Stimulated activated CD4-positive, alpha-beta T cell treated with anti-CD3 and anti-CD28 coated beads, Interleukin-2, amount 100 ng/mL, for 24 hours (primary cell): ENCODE data around the gene ABHD8.

Experiments used
- DNase-seq, 2 donors: peaks; one replicate each; pipeline ENCODE4 v3.0.0-alpha.2; 2020

Gene ABHD8

DNA sequence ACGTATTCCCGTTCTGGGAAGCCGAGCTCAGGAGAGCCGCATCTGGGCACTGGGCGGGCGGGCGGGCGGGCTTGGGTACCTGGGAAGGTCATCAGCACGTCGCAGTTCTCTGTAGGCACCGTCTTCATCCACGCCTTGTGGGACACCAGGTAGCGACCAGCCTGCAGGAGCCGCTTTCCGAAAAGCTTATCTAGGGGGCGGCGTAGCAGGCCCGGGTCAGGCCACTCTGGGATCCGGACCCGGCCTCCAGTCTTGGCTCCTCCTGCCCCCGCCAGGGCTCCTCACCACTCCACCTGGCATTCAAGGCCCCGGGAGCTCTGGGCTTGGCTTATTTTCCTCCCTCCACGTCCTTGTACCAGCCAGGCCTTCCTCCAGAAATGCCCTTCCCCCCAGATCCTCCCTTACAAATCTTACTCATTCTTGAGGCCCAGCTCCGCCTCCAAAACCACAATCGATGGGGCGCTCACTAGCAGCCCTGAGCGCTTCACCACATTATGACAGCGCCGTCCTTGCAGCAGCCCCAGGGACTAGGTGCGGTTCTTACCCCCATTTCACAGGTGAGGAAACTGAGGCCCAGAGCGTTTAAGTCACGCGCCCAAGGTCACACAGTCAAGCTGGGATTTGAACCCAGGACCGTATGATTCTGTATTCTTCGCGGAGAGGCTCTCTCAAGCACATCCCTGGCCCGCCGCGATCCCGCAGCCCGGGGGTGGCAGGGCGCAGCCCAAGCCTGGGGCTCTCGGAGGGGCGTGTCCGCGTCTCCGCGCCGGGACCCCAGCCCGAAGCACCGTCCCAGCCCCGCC lies 30.6 kb upstream of the ABHD8 start:
- DNase-seq = peak; percentile 79 to 81

DNA sequence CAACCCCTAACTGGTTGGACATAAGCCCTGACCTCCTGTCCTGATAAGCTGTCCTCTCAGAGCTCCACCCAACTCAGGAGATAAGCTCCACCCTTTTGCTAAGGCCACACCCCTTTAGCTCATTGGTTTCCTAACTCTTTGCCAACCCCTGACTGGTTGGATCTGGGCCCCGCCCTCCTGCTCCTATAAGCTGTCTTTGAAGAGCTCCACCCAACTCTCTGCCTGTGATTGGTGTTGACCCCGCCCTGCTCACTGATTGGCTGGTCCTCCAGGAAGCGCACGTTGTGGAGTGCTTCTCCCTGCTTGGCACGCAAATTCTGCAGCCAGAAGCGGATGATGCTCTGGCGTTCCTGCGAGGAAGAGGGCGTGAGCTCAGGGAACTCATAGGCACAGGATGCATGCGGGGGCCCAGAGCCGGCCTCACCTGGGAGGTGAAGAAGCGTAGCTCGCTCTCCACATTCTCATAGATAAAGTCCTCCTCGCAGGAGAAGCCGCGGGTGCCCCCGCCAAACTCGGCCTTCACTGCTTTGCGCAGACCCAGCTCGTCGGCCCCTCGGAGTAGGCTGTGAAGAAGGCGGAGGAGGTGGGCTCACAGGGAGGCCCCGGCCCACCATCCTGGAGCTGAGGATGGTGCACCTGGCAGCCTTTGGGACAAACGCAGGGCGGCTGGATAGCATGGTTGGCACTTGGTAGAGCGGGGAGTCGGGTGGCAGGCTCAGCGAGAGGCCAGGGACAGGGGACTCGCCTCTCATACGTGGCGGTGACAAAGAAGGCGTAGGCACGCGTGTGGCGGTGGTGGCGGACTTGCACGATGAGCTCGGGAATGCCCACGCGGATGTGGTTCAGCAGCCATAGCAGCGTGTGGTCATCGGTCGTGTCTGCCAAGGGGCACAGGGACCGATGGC lies 29.7 kb upstream of the ABHD8 start:
- peak; percentile 35 to 42 for DNase-seq

DNA sequence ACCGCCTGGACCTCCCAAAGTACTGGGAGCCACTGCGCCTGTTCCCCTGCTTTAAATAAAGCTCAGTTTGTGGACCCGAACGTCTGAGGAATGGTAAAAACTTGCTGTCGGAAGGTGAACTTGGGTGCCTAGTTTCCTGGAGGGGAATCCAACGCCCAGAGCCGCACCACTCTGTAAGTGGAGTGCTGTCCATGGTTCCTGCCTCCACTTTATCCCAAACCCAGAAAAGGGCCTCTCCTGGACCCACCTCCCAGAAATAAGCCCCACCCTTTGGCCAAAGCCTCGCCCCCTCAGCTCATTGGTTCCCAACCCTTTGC lies 29.1 kb upstream of the ABHD8 start:
- no peak for DNase-seq

DNA sequence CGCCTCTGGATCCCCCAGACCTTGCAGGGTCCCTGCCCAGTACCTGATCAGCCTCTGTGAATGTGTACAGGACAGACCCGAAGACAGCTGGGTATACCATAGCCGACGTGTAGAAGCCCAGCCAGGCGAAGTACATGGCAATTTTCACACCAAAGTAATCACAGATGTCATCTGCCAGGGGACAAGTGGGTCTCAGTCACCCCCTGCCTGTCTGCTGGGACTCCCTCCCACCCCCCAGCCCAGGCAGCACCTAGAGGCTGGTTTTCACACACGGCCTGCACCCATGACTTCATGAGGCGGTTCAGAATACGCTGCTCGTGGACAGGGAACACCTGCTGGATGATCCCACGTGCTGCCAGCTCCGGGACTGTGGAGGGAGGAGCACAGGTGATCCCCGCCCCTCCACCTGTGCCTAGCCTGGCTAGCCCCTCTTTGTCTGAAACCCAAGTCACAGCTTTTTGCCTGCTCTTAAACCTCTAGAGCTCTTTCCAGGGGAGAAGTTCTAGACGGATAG lies 27.9 kb upstream of the ABHD8 start:
- DNase-seq = no peak

DNA sequence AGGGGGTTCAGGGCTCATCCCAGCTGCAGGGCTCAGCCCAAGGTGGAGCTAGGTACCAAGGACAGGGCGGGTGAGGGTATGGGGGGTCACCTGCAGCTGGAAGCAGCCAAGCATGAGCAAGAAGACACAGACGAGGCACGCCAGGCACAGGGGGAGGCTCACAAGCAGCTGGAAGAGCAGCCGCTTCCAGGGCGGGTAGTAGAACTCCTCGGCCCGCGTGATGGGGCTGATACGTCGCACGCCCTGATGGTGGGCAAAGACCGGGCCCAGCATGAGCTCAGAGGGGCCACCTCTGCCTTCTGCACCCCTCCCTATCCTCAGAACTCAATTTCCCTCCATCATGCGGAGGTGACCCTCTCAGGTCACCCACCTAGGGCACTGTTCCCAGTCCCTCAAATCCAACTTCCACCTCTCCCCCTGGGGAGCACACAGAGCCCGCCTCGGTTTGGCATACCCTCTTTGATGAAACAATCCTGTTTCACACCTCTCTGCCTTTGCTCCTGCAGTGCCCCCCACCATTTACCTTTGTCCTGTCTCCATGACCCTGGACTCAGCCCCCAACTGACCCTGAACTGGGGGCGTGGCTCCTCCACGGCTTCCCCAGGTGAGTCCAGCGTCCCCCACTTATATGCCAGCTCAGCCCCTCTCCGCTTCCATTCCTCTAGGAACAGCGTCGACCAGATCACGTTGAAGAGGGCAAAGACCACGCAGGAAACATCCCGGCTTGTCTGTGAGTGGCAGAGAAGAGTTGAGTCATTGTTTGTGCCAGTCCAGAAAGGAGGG lies 27.2 kb upstream of the ABHD8 start:
- no peak for DNase-seq

DNA sequence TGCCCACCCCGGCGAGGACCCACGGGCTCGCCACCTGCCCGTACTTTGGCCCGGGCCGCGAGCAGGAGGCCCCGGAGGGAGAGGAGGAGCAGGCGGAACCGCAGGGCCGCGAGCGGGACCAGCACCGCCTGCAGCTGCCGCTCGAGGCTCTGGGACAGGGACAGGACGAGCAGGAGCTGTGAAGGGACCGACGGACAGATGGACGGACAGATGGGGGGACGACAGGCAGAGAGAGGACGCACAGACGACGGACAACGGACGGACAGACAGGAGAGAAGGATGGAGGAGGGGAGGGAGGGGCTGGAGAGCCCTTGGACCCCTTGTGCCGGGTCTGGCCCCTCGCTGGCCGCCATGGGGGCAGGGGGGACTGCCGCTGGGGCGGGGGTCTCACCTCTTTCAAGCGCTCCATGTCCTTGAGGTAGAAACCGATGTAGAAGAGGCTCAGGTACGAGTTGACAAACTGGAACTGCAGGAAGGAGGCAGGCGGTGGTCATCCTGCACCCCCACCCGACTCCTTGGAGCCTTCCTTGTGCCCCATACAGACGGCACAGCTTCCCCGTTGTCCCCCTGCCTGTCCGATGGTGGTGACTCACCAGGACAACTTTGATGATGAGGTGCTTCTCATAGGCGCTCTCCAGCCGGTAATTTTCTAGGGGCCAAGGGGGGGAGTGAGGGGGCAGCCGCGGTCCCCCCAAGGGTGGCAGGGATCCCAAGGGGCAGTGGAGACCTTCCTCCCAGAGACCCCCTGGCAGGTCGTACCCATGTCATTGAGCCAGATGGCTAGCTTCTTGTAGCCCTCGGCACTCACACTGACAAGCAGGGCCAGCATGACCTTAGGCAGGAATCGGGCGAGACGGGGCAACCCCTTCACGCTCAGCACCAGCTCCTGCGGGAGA lies 26.4 kb upstream of the ABHD8 start:
- no peak for DNase-seq

DNA sequence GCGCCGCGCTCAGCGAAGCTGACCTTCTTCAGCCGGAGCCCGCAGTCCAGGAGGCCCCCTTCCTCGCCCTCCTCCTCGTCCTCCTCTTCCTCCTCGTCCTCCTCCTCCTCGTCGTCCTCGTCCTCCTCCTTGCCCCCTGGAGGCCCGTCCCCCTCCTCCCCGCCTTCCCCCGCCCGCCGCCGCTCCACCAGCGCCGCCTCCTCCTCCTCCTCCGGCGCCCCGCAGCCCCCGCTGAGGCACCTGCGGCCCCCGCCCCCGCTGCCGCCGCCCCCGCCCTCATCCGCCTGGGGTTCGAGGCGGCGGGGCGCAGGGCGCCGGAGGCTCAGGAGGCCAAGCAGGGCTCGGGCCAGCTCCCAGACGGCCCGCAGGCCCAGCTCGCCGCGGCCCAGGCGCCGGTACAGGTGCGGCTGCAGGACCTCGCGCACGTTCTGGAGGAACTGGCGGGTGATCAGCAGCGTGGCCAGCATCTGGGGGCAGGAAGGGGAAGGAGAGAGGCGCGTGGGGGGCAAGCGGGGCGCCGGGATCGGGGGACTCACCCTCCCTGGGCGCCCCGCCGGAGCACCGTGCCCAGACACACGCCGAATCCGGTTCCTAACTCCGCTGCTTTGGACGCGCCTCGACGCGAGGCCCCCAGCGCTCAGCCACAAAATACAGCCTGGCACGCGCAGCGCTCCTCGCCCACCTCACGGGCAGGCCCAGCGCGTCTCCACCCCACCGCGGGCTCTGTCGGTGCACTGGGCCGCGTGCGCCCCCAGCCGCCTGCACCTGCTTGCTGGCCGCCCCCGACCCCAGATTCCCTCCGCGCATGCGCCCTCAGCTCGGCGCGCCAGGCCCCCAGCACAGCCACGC lies 25.5 kb upstream of the ABHD8 start:
- DNase-seq = peak; percentile 32 to 38

DNA sequence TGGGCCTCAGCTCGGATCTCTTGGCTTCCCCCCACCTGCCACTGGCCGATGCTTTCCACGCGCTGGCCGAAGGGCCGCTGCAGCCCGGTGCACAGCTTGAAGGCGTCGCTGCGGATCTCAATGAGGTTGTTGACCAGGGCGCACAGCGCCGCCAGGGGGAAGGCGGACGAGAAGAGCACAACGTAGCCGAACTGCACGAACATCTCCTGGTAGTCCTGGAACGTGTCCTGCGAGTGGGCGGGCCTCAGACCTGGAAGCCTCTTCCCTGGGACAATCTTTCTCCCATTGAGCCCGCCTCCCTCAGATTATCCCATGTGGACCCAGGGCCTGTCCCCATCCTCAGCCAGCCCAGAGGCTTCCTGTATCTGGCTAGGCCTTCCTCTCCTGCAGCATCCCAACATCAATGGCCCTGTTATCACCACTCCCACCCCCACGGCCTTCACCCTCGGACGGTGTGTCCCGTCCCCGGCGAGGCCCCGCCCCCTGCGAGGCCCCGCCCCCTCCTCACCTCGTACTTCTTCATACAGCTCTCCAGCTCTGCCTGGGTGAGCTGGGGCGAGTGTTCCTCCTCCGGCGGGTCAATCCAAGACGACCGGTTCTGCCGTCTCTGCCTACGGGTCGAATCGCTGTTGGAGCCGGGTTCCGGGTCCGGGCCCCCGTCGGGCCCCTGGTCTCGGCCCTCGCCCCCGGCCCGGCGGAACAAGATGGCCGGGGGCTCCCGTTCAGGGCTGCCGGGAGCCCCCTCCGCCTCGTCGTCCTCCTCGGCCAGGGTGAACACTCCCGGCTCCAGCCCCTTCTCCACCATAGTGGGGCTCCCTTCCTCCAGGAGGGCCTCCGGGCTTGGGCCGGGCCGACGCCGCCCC lies 24.7 kb upstream of the ABHD8 start:
- peak; percentile 59 to 62 for DNase-seq

DNA sequence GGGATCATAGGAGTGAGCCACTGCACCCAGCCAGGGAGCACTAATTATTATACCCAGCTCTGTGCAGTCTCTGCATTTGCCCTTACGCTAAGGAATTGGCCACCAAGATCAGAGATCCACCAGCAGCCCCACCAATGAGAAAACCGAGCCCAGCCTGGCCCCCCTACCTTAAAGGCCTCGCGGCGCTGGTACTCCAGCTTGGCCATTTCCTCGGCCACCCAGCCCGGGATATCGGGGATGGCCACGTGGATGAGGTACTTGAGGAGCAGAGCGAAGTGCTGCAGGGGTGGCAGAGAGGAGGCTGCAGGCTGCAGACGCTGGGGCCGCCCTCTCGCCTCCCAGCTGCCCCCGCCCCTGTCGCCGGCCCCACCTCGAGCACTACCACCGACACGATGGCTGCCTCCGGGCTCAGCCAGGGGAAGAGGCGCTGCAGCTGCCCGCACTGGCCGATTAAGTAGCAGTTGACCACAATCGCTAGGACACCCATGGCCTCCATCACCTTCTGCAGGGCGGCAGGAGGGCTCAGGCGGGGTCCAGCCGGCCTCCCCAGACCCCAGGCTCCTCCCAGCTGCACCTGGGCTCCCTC lies 23.9 kb upstream of the ABHD8 start:
- no peak for DNase-seq

DNA sequence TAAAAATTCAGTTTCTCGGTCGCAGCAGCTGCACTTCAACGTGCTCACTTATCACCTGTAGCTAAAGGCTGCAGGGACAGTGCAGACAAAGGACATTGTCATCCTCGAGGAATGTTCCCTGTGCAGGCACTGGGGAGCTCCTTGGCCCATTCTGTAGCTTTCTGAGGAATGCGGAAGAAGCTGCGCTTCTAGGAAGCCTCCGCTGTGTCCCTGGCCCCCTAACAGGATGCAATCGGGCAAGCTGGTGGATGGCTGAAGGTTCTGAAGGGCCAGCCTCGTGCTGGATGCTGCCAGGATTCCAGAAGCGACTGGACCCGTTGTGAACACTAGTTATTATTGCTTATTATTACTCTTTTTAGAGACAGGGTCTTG lies 23.4 kb upstream of the ABHD8 start:
- no peak for DNase-seq

DNA sequence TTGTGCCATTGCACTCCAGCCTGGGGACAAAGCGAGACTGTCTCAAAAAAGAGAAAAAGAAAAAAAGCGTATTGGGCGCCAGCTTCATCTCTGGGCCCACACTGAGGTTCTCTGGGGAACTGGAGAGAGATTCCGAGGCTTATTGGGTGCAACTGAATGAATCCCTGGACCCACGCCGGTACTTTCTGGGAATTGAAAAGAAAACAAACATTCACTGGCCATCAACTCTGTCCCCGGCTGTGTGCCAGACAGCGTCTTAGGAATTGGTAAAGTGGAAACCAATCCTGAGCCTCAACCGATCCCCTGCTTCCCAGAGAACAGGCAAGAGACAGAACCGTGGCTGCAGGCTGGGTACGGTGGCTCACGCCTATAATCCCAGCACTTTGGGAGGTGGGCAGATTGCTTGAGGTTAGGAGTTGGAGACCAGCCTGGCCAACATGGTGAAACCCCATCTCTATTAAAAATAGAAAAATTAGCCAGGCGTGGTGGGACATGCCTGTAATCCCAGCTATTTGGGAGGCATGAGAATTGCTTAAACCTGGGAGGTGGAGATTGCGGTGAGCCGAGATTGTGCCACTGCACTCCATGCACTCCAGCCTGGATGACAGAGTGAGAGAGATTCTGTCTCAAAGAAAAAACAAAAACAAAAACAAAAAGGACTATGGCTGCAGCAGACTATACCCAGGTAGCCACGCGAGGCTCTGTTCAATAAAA lies 22.8 kb upstream of the ABHD8 start:
- no peak for DNase-seq

DNA sequence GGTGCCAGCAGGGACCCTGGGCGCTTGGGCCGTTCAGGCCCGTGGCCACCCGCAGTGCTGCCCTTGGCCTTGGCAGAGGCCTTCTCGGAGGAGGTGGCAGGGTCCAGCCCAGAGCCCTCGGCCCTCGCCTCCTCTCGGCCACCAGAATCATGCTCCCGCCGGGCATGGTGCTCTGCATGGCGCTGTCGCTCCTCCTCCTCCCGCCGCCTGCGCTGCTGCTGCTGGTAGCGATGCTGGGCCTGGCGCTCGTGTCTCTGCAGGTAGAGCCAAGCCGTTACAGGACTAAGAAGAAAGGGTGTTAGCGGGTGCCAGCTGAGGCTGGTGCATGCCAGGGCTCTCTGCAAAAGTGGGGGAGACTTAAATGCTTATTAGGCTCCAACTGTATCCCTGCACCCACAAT lies 21.9 kb upstream of the ABHD8 start:
- DNase-seq = no peak

DNA sequence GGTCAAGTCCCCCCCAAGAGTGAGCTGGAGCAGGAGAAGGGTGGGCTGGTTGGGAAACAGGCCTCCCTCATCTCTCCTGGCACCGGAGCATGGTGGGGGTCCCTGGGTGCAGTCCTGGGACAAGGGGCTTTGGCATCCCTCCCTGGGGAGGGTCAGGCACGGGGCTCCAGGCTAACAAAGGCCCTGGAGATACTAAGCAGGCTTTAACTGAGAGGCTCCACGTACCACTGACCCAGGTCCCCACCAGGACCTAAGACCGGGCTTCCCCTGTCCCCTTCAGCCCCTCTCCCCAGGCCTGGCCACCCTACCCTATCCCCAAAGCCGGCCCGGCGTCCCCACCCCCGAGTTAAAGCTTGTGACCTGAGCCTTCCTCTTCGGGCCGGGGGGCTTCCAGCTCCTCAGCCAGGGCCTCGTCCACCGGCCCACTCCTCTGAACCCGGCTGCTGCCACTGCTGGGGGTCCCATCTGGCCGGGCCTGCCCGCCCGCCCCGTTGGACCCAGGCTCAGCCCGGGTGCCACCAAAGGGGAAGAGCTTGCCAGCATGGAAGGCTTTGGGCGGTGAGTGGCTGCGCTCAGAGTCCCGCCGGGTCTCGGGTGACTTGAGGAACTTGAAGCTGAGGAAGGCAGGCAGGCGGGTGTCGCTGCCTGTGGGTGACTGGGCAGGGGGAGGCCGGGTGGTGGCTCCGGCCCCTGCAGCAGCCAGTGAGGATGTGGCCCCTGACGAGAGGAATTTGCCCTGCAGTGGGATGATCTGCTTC lies 21.3 kb upstream of the ABHD8 start:
- no peak for DNase-seq

DNA sequence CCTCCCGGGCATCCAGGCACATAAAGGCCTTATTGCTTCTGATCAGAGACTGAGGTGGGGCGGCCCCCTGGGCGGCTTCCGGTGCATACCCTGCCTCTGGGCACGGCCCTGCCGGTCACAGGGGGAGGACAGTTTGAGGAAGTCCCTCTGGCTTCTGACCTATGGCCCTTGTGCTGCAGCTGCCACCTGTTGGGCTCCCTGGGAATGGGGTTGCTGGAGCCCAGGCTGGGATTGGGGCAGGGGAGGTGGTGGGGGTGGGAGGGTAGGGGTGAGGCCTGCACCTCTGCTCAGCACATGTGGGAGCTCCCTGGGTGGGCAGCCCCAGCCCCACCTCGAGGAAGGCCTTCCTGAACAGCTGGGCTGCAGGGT lies 20.7 kb upstream of the ABHD8 start:
- no peak for DNase-seq

DNA sequence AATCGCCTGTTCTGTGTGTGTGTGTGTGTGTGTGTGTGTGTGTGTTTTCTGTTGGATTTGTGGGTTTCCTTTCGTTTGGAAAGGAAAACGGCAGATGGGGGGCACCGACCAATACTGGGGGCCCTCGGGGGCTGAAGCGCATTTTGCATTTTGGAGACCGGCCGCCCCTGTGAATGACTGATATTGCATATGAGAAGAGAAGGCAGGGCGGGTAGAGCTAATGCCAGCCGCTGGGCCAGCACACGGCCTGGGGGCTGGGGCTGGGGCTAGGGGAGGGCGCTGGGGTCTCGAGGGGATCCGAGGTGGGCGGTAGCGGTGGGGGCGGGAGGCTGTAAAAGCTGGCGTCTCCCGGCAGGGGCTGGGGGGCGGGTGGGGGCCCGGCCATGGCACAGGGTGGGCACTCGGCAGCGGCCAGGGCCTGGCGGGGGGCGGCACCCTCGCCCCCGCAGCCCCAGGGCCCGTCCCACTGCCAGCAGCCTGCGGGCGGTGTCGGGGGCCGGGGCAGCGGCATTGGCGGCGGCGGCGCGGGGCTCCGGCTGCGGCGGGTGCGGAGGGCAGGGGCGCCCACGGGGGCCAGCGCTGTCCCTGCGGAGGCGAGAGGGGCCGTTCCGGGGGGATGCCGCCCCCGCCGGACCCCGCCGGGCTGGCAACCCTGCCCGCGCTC lies 20.2 kb upstream of the ABHD8 start:
- no peak for DNase-seq

DNA sequence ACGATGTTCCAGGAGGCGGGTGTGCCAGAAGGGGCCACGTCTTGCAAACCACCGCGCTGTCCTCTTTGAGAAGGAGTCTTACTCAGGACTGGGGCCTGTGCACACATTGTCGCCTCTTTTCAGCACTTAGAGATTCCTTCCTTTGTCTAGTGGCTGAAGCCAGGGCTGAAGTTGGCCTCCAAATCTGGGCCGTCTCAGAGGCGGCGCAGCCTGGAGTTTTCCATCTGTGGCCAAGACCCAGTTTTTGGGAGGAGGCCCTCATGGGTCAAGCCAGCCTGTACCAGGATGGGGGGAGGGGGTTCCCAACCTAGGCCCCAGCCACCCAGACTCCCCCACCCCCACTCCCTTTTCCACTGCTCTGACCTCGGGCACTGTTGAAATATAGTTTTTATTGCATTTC lies 19.6 kb upstream of the ABHD8 start:
- DNase-seq = no peak

DNA sequence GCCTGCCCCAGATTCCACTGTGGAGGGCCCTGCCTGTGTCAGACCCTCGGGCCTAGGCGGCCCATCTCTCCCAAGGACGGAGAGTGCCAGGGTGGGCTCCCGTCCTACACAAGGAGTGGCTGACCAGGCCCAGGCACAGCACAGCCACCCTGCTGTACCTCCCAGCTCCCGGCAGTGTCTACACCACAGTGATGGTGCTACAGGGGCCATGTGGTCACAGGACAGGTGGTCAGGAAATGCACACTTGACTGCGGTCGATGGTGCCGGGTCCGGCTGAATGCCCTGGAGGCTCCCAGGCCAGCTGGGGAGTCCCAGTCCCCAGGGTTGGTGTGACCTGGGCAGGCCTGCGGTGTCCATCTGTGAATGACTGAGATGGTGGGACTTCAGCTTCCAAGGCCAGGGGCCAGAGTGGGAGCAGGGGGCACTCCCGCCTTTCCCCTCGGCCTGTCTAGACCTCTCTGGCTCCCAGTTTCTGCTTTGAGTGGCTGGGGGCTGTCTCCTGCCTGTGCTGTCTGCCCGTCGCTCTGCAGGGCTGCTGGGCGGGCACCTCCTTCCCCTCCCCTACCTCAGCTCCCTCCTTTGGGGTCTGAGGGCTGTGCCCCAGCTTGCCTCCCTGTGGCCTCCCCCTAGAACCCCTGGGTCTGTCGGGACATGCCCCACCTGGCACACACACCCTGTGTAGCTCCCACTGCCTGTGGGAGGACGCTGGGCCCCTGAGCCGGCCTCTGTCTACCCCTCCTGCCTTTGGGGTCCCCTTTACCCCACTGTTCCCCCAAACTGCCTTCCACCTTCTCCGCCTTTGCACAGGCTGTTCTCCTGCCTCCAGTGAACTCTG lies 18.6 kb upstream of the ABHD8 start:
- DNase-seq = no peak
